Loucy (cell line): ENCODE results near the gene C7orf57.

ENCODE experiments used
- CTCF ChIP-seq: fragments of 200-600 bp; sonication (generic); conservative IDR thresholded peaks from 2 replicates; pipeline ENCODE4 v1.5.1; 2014; ENCODE audit warnings: mild to moderate bottlenecking, antibody characterized with exemption, low read length
- EZH2phosphoT487 ChIP-seq: fragments of 200-600 bp; IDR thresholded peaks from 2 replicates; pipeline ENCODE4 v1.6.1; 2018; ENCODE audit warnings: antibody characterized with exemption, mild to moderate bottlenecking, moderate library complexity, borderline replicate concordance

- TF ChIP-seq EZH2phosphoT487 = no peak
- no peak for TF ChIP-seq CTCF
These were observed 11.1 kb downstream of the C7orf57 start for GRCh38 chr7:48046458-48046857.
